HG03460 (cell line): ENCODE data around the gene FMN2.
"Not testable (repeated sequence)": the region's sequence is repeated elsewhere in the genome, so short reads cannot be mapped to it uniquely, and the experiment has no call there.

Experiments
- ATAC-seq: cut with Tn5 transposase; IDR thresholded peaks from one replicate; pipeline ENCODE4 v1.9.1; 2021; ENCODE audit not compliant: unreplicated experiment

FMN2 gene

GRCh38 chr1:240244968-240245628 lies 153.4 kb downstream of the FMN2 start:
- ATAC-seq, result no peak

GRCh38 chr1:240245629-240246020 lies 153.9 kb downstream of the FMN2 start:
- ATAC-seq, result no peak

GRCh38 chr1:240247899-240248298 lies 156.2 kb downstream of the FMN2 start:
- no peak for ATAC-seq

GRCh38 chr1:240254006-240254405 lies 162.3 kb downstream of the FMN2 start:
- no peak for ATAC-seq

- no peak for ATAC-seq
Measured at GRCh38 chr1:240254778-240255291, 163.2 kb downstream of the FMN2 start.

GRCh38 chr1:240255922-240256321 lies 164.2 kb downstream of the FMN2 start:
- no peak for ATAC-seq

- ATAC-seq, result no peak
Measured at GRCh38 chr1:240256836-240257503, 165.3 kb downstream of the FMN2 start.

- ATAC-seq, result no peak
Measured at GRCh38 chr1:240258910-240259309, 167.2 kb downstream of the FMN2 start.

- not testable (repeated sequence) for ATAC-seq
Measured at GRCh38 chr1:240264494-240264893, 172.8 kb downstream of the FMN2 start.

- no peak for ATAC-seq
Measured at GRCh38 chr1:240271081-240271480, 179.4 kb downstream of the FMN2 start.

- ATAC-seq, result no peak
Measured at GRCh38 chr1:240274569-240274968, 182.9 kb downstream of the FMN2 start.

GRCh38 chr1:240275219-240275618 lies 183.5 kb downstream of the FMN2 start:
- ATAC-seq, result not testable (repeated sequence)

GRCh38 chr1:240278082-240278481 lies 186.4 kb downstream of the FMN2 start:
- ATAC-seq, result no peak

- no peak for ATAC-seq
Measured at GRCh38 chr1:240280560-240281322, 189.1 kb downstream of the FMN2 start.

- no peak for ATAC-seq
Measured at GRCh38 chr1:240282061-240282830, 190.6 kb downstream of the FMN2 start.

- ATAC-seq, result no peak
Measured at GRCh38 chr1:240284656-240285414, 193.2 kb downstream of the FMN2 start.

GRCh38 chr1:240285540-240285939 lies 193.9 kb downstream of the FMN2 start:
- ATAC-seq, result no peak

GRCh38 chr1:240287722-240288121 lies 196.0 kb downstream of the FMN2 start:
- no peak for ATAC-seq

- no peak for ATAC-seq
Measured at GRCh38 chr1:240293706-240294105, 202.0 kb downstream of the FMN2 start.

GRCh38 chr1:240294566-240294965 lies 202.9 kb downstream of the FMN2 start:
- no peak for ATAC-seq
